DLD1 (cell line): ENCODE data around the gene RO60.

Source experiments
- in situ Hi-C: cut with HindIII; loops from 2 replicates; pipeline ENCODE4 v1.10.0; 2017; ENCODE audit warnings: low sequenced_read_pairs

RO60 gene

GRCh38 chr1:193060115-193060403 is 647 bp downstream of the RO60 start:
- in situ Hi-C loops, result no loop called here

DNA sequence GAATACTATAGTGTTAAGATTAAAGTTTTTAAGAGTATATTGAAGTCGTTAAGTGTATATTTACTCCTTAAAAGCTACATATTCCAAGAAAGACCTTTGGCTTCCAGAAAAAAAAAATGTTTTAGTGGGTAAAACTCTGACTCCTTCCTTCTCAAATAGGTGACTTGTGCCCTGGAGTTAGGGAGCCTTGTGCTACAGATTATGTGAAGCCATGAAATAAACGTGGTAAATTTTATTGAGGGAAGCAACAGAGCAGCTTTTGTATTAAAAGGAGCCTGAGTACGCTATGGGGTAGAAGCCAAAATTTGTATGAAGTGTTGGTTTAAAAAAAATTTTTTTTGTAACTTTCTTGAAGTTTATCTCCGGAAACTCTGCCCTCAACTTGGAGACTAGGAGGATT is 994 bp downstream of the RO60 start:
- in situ Hi-C loops, result no loop called here

DNA sequence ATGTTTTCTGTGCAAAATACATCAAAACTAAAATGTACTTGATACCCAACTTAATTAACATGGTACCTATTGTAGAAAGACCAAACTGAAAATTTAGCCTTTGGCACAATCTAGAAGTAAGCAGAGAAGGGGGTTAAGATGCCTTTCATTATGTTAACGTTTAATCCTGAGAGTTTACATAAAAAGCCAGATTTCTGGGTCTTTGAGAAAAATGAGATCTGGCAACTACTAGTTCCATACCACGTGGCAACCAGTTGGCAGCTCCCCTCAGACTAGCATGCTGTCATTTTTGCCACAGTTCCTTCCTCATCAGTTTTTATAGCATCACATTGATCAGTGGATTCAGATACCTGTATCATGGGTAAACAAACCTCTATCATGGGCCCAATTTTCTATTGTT is 1.5 kb downstream of the RO60 start:
- in situ Hi-C loops, result no loop called here

DNA sequence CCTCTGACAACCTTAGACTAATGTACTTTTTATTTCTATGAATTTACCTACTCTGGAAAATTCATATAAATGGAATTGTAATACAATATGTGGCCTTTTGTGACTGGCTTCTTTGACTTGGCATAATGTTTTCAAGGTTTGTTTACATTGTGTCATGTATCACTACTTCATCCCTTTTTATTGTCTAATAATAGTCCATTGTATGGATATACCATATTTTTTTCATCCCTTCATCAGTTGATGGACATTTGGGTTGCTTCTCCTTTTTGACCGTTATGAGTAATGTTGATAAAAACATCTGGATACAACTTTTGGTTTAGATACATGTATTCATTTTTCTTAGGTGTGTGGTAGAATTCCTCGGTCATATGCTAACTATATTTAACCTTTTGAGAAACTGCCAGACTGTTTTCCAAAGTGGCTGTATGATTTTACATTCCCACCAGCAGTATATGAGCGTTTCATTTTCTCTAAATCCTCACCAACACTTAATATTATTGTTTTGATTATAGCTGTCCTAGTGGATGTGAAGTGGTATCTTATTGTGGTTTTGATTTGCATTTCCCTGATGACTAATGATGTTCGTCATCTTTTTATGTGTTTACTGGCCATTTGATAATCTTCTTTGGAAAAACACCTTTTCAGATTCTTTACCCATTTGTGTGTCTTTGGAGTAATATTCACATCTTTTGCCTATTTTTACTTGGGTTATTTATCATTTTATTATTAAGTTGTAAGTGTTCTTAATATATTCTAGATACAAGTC is 3.5 kb downstream of the RO60 start:
- in situ Hi-C loops, result no loop called here

DNA sequence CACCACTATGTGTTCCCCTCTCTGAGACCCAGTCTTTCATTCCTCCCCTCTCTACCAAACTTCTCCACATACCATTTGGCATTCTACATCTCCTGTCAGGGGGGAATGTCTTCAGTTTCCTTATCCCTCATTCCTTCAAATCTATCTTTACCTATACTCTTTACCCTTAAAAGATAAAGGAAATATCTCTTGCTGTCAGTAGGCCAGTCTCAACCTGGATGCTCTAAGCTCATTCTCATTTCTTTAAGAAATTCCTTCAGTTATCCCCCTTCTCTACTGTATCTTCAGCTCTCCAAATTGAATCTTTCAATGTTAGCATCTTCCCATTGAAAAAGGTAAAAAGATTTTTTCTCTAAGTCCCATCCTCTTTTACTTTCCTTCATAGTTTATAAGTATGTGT is 6.5 kb downstream of the RO60 start:
- in situ Hi-C loops, result no loop called here

GRCh38 chr1:193066606-193067005 is 7.2 kb downstream of the RO60 start:
- in situ Hi-C loops, result no loop called here

DNA sequence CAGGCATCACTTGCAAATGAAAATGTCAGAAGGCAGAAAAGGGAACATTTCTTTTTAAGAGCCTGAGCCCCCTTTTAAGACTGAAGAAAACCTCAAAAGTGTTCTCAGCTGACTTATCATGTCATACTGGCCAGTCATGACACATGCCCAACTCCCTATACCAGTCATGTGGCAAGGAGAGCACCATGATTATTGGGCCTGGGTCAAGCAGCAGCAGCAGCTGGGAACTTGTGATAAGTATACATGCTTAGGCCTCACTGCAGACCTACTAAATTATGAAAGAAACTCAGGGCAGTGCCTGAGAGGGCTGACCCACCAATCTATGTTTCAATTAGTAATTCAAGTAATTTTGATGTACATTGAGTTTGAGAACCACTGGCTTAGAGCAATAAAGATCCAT is 8.6 kb downstream of the RO60 start:
- in situ Hi-C loops, result no loop called here

GRCh38 chr1:193069748-193070385 is 10.5 kb downstream of the RO60 start:
- in situ Hi-C loops, result no loop called here

- in situ Hi-C loops, result no loop called here
Measured at GRCh38 chr1:193070386-193070753, 11.0 kb downstream of the RO60 start.

GRCh38 chr1:193070942-193071341 is 11.5 kb downstream of the RO60 start:
- in situ Hi-C loops, result no loop called here

GRCh38 chr1:193077991-193078390 is 18.6 kb downstream of the RO60 start:
- in situ Hi-C loops, result no loop called here

DNA sequence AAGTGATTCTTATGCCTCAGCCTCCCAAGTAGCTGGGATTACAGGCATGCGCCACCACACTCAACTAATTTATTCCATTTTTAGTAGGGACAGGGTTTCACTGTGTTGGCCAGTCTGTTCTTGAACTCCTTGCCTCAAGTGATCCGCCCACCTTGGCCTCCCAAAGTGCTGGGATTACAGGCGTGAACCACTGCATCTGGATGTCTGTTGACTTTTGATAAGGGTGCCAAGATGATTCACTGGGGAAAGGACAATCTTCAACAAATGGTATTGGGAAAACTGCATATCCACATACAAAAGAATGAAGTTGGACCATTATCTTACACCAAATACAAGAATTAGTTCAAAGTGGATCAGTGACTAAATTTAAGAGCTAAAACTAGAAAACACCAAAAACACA is 19.8 kb downstream of the RO60 start:
- in situ Hi-C loops, result no loop called here

DNA sequence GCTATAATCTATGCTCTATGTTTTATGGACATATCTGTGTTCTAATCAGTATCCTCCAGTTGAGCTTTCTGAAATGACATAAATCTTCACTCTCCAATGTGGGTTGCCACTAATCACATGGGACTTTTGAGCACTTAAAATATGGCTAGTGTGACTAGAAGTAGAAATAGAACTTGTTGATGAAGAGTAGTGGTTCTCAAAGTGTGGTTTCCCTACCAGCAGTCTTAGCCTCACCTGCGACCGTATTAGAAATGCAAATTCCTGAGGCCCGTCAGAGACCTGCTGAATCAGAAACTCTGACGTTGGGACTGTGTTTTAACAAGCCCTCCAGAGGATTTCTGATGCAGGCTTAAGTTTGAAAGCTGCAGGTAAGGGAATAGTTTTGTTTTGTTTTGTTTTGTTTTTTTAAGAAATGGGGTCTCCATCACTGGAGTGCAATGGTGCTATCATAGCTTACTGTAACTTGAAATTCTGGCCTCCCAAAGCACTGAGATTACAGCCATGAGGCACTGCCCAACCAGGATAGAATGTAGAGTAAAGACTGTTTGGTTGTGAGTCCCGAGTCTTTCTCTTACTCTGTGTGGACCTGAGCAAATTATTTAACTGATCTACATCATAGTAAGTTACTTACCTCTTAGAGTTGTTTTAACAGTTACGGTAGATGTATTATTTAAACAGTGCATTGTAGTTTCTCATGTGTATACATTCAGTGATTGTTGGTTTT is 24.1 kb downstream of the RO60 start:
- in situ Hi-C loops, result no loop called here

GRCh38 chr1:193085263-193085662 is 25.9 kb downstream of the RO60 start:
- in situ Hi-C loops, result no loop called here

DNA sequence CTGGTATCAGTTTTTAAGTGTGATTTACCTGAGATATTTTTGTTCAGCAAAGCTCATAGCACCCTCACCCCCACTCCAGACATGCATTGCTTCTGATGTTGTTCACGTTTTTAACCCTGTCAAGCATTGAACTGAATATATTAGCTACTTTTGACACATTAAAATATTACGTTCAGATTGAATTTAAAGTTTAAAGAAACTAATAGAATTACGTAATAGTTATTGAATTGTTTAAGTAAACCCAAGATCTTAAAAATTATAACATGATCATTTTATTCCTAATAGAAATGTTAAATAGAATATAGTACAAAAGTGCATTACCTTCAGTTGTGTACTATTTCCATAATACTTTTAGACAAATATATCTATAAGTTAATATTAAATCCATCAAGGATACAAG is 26.9 kb downstream of the RO60 start:
- in situ Hi-C loops, result no loop called here

- in situ Hi-C loops, result no loop called here
Measured at GRCh38 chr1:193087893-193088292, 28.5 kb downstream of the RO60 start.

GRCh38 chr1:193090865-193091264 is 31.5 kb downstream of the RO60 start:
- in situ Hi-C loops, result no loop called here

DNA sequence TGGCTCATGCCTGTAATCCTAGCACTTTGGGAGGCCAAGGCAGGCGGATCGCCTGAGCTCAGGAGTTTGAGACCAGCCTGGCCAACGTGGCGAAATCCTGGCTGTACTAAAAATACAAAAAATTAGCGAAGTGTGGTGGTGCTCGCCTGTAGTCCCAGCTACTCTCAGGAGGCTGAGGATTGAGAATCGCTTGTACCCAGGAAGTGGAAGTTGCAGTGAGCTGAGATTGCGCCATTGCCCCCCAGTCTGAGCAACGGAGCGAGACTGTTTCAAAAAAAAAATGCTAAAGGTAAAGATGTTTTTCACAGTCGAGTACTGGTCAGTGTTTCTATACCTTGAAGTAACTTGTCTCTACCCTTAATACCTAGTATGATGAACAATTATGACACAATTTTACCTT is 34.7 kb downstream of the RO60 start:
- in situ Hi-C loops, result no loop called here

DNA sequence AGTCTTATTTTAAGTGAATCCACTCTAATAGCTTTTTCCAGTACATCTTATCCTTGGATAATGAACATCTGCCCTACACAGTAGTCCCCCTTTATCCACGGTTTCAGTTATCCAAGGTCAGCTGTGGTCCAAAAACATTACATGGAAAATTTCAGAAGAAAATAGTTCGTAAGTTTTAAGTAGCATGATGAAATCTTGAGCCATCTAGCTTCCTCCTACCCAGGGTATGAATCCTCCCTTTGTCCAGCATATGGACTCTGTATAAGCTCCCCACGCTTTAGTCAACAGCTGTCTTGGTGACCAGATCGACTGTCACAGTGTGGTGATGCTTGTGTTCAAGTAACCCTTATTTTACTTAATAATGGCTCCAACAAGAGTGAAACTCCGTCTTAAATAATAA is 43.2 kb downstream of the RO60 start:
- in situ Hi-C loops, result no loop called here

DNA sequence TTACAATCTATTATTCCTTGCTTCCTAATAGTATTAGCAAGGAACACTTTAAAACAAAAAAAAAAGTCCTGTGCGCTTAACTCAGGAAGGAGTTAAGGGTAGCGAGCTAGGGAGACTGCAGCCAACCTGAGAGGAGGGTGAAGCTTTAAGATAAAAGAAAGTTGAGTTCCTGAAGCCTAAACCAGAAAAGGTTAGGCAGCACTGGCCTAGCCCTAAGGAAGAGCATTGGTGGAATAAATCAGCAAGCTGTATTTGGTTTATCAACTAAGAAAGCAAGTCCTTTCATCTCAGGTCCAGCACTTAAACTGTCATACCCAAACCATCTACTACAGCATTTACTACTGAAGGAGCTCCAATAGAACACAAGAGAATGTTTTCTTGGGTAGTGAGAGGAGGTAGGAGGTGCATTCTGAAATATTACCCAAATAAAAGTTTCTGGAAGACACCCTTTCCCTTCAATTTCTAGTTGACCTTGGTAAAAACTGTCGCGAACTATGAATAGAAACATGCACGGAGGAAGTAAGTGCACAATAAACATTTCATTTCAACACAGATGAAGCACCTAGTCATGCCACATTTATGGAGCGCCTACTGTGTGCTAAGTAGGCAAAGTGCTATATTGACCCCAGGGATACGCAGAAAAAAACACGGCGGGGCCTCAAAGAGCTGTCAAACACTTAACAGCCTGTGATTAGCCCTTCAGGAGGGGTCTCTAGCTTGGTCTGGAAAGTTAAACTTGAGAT is 44.5 kb downstream of the RO60 start:
- in situ Hi-C loops, result no loop called here

- in situ Hi-C loops, result no loop called here
Measured at GRCh38 chr1:193104502-193104906, 45.1 kb downstream of the RO60 start.
